Peyer's patch (tissue), 4 donors: ENCODE measurements around the gene CCDC89.
A peak's percentile ranks its signal among the peaks of the same experiment; 100 is the strongest.

Experiments
- POLR2A ChIP-seq, 2 donors: fragments of 450-650 bp; IDR thresholded peaks; one replicate each; pipeline ENCODE4 v1.5.1; 2017; ENCODE audit warnings: antibody characterized with exemption in 2 of 2, mild to moderate bottlenecking in 2 of 2, moderate library complexity in 2 of 2
- TF ChIP-seq, protein P1 (sequence below), 6 experiments: fragments of 450-650 bp in 4 of 6; fragments of 200-600 bp in 2 of 6; sonication (generic) in 1 of 6; IDR thresholded peaks; one replicate each; pipeline ENCODE4 v1.5.1; 2017 to 2019; ENCODE audit warnings: antibody characterized with exemption in 6 of 6, mild to moderate bottlenecking in 3 of 6, moderate library complexity in 1 of 6

DNA sequence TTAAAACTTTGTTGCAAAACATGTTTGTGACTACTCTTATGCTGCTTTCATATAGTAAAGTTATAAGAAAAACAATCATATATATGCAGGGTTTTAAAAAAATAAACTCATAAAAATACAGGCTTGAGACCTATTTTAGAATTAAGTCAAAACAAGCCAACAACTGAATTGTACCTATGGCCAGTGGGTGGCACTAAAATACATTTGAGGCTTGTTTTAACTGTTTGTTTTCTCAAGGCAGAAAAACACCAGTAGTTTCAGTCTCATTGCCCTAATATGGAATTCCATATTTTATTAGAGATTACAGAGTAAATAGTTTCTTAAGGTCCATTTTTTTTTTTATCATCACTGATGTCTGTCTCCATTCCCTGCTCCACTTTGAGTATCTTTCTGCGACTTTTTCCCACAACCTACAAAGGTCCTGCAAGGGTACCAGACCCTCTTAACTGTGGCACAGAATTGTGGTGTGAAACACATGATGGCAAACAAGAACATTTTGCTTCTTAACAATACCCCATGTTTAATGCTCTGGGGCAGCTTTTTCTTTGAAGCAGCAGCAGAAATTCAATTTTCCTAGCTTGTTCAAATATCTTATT is 8.5 kb upstream of the CCDC89 start:
- TF ChIP-seq, protein P1, sequence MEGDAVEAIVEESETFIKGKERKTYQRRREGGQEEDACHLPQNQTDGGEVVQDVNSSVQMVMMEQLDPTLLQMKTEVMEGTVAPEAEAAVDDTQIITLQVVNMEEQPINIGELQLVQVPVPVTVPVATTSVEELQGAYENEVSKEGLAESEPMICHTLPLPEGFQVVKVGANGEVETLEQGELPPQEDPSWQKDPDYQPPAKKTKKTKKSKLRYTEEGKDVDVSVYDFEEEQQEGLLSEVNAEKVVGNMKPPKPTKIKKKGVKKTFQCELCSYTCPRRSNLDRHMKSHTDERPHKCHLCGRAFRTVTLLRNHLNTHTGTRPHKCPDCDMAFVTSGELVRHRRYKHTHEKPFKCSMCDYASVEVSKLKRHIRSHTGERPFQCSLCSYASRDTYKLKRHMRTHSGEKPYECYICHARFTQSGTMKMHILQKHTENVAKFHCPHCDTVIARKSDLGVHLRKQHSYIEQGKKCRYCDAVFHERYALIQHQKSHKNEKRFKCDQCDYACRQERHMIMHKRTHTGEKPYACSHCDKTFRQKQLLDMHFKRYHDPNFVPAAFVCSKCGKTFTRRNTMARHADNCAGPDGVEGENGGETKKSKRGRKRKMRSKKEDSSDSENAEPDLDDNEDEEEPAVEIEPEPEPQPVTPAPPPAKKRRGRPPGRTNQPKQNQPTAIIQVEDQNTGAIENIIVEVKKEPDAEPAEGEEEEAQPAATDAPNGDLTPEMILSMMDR (IDR thresholded peaks at IDR 0.05), result peak in 4 of 6 experiments; percentile 25 to 68 (median 61)
- TF ChIP-seq POLR2A (IDR thresholded peaks at IDR 0.05), result no peak
